Measurements from ENCODE around the gene GAL3ST2. TPM values are rescaled to one million over a fixed set of nuclear protein-coding genes. Genes with fewer than 3 reads are reported as not detected.
"Not testable (repeated sequence)": the region's sequence is repeated elsewhere in the genome, so short reads cannot be mapped to it uniquely, and the experiment has no call there.

GAL3ST2 gene
- total and polyA plus RNA-seq, 8 donors, result 0.26 to 0.31 (median 0.29) TPM; not detected in 2

- Histone ChIP-seq H3K27ac (no peak overlapping the region), H3K36me3 (no peaks in the 10 kb centered on the region), H3K4me1 (no peaks in the 10 kb centered on the region), H3K4me3 (no peak overlapping the region), H3K27me3 (peaks cover 0 to 30% of the 10 kb centered on the region in 2 donors), H3K9me3 (no peaks in the 10 kb centered on the region)
- no peak for TF ChIP-seq CTCF (IDR thresholded peaks at IDR 0.05)
- intact Hi-C loops (cut with DNase I), result no loop called here
- no peak for ATAC-seq
- no peak for DNase-seq
Measured at GRCh38 chr2:241833101-241833663, 56.6 kb downstream of the GAL3ST2 start.

GRCh38 chr2:241833756-241834526, 57.3 kb downstream of the GAL3ST2 start:
- H3K4me1 ChIP-seq; DNase-seq; H3K27ac ChIP-seq; H3K4me3 ChIP-seq; ATAC-seq; H3K9me3 ChIP-seq; intact Hi-C loops (cut with DNase I); H3K36me3 ChIP-seq: not testable (repeated sequence)
- peaks cover 0 to 30% of the 10 kb centered on the region in 2 donors for H3K27me3 ChIP-seq

GRCh38 chr2:241834527-241835210, 58.0 kb downstream of the GAL3ST2 start:
- ATAC-seq (no peak), DNase-seq (no peak)
- Histone ChIP-seq H3K36me3 (no peaks in the 10 kb centered on the region), H3K9me3 (no peaks in the 10 kb centered on the region), H3K27me3 (peaks cover 0 to 30% of the 10 kb centered on the region in 2 donors), H3K4me1 (no peaks in the 10 kb centered on the region), H3K4me3 (no peak overlapping the region), H3K27ac (no peak overlapping the region)
- no peak for TF ChIP-seq CTCF (IDR thresholded peaks at IDR 0.05)
- intact Hi-C loops (cut with DNase I), result no loop called here

- ATAC-seq (no peak), DNase-seq (no peak)
- Histone ChIP-seq H3K36me3 (no peaks in the 10 kb centered on the region), H3K4me1 (no peaks in the 10 kb centered on the region), H3K27ac (no peak overlapping the region), H3K27me3 (peaks cover 0 to 30% of the 10 kb centered on the region in 2 donors), H3K4me3 (no peak overlapping the region), H3K9me3 (no peaks in the 10 kb centered on the region)
- intact Hi-C loops (cut with DNase I), result no loop called here
- no peak for TF ChIP-seq CTCF (IDR thresholded peaks at IDR 0.05)
Measured at GRCh38 chr2:241835611-241836010, 59.0 kb downstream of the GAL3ST2 start.

- H3K27ac ChIP-seq, result no peak overlapping the region
- H3K9me3 ChIP-seq, result no peaks in the 10 kb centered on the region
- H3K4me3 ChIP-seq, result no peak overlapping the region
- H3K27me3 ChIP-seq, result peaks cover 0 to 29% of the 10 kb centered on the region in 2 donors
- no peaks in the 10 kb centered on the region for H3K36me3 ChIP-seq
- DNase-seq, result no peak
- no peak for TF ChIP-seq CTCF (IDR thresholded peaks at IDR 0.05)
- H3K4me1 ChIP-seq, result no peaks in the 10 kb centered on the region
- intact Hi-C loops (cut with DNase I), result no loop called here
- no peak for ATAC-seq
Measured at GRCh38 chr2:241836292-241836691, 59.7 kb downstream of the GAL3ST2 start.

All from left lung (tissue), 10 donors.